ENCODE results near the gene LOC128125822.

The LOC128125822 gene

GRCh38 chr6:63572747-63573075 lies 431 bp downstream of the LOC128125822 start:
- DNase-seq (ENCODE audit: low read depth): no peak
- no peak for TF ChIP-seq CTCF (IDR thresholded peaks at IDR 0.05; ENCODE audit: low read depth, low read length, missing control alignments)
- in situ Hi-C loops (cut with HindIII; ENCODE audit: low sequenced_read_pairs): no loop called here
- peak overlapping the region; percentile 76 for H3K4me3 ChIP-seq (ENCODE audit: low read depth, low read length)

GRCh38 chr6:63573076-63573898 lies 1.0 kb downstream of the LOC128125822 start:
- in situ Hi-C loops (cut with HindIII; ENCODE audit: low sequenced_read_pairs): no loop called here
- DNase-seq (ENCODE audit: low read depth): peak; percentile 31

GRCh38 chr6:63573899-63574553 lies 1.7 kb downstream of the LOC128125822 start:
- DNase-seq (ENCODE audit: low read depth): no peak
- in situ Hi-C loops (cut with HindIII; ENCODE audit: low sequenced_read_pairs): no loop called here
- peak overlapping the region; percentile 76 for H3K4me3 ChIP-seq (ENCODE audit: low read depth, low read length)
- peak; percentile 55 for TF ChIP-seq CTCF (IDR thresholded peaks at IDR 0.05; ENCODE audit: low read depth, low read length, missing control alignments)

More at GRCh38 chr6:63573076-63573898, 1.0 kb downstream of the LOC128125822 start:
- TF ChIP-seq CTCF (IDR thresholded peaks at IDR 0.05; ENCODE audit: low read depth, low read length, missing control alignments): no peak
- H3K4me3 ChIP-seq (ENCODE audit: low read depth, low read length): peak overlapping the region; percentile 76

- DNase-seq (ENCODE audit: low read depth): no peak
- peak overlapping the region; percentile 76 for H3K4me3 ChIP-seq (ENCODE audit: low read depth, low read length)
- TF ChIP-seq CTCF (IDR thresholded peaks at IDR 0.05; ENCODE audit: low read depth, low read length, missing control alignments): no peak
- in situ Hi-C loops (cut with HindIII; ENCODE audit: low sequenced_read_pairs): no loop called here
Observed at GRCh38 chr6:63574554-63574900, 2.2 kb downstream of the LOC128125822 start.

- in situ Hi-C loops (cut with HindIII; ENCODE audit: low sequenced_read_pairs): no loop called here
- no peak for DNase-seq (ENCODE audit: low read depth)
- no peak for TF ChIP-seq CTCF (IDR thresholded peaks at IDR 0.05; ENCODE audit: low read depth, low read length, missing control alignments)
- H3K4me3 ChIP-seq (ENCODE audit: low read depth, low read length): no peak overlapping the region
Observed at GRCh38 chr6:63576147-63576772, 4.0 kb downstream of the LOC128125822 start.

GRCh38 chr6:63576985-63577712 lies 4.9 kb downstream of the LOC128125822 start:
- no peak for DNase-seq (ENCODE audit: low read depth)
- in situ Hi-C loops (cut with HindIII; ENCODE audit: low sequenced_read_pairs): no loop called here
- TF ChIP-seq CTCF (IDR thresholded peaks at IDR 0.05; ENCODE audit: low read depth, low read length, missing control alignments): no peak
- H3K4me3 ChIP-seq (ENCODE audit: low read depth, low read length): no peak overlapping the region

Measured in astrocyte of the cerebellum (primary cell).